ENCODE measurements around the gene SAMD1.

DNA sequence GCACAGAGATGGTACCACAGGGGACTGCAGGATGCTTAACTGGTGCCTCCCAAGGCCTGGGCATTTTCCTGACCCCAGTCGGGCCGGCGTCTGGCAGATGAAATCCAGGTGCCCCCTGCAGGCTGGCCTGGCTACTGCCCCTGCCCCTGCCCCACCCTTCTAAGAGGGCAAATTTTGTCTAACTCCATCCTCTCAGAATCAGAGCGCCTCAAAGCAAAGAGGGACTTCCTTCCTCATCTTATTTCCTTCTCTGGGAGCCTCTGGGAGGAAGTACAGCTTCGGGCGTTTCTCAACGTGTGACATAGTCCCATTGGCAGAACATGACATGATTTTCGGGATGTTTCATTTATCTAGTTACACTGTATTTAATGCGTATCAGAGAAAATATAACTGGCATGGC lies 24.3 kb upstream of the SAMD1 start:
- TF ChIP-seq BRCA1 (IDR thresholded peaks at IDR 0.05; ENCODE audit: low read depth, low read length) (no peak), CREB1 (IDR thresholded peaks at IDR 0.05) (no peak), POLR2A (IDR thresholded peaks at IDR 0.05; ENCODE audit: control extremely low read depth in 1 of 2, low read depth in 2 of 2, low read length in 2 of 2) (no peak), MAX (IDR thresholded peaks at IDR 0.05) (no peak), CTCF (IDR thresholded peaks at IDR 0.05; ENCODE audit: control extremely low read depth in 1 of 3, insufficient read depth in 1 of 3, low read depth in 1 of 3, low read length in 3 of 3) (peak; percentile 61 to 71 (median 71)), EP300 (IDR thresholded peaks at IDR 0.05; ENCODE audit: borderline replicate concordance in 1 of 2, low read depth in 2 of 2, low read length in 2 of 2) (no peak), SIN3A (conservative IDR thresholded peaks at IDR 0.05 in 1 of 2, IDR thresholded peaks at IDR 0.05 in 1 of 2; ENCODE audit: low read depth in 1 of 2, low read length in 2 of 2) (no peak), HDAC2 (IDR thresholded peaks at IDR 0.05; ENCODE audit: borderline replicate concordance in 1 of 2, low read depth in 2 of 2, low read length in 2 of 2) (no peak), SP1 (IDR thresholded peaks at IDR 0.05; ENCODE audit: low read depth, low read length) (no peak), KDM5A (IDR thresholded peaks at IDR 0.05; ENCODE audit: low read length) (no peak), RAD21 (IDR thresholded peaks at IDR 0.05 in 1 of 2, conservative IDR thresholded peaks at IDR 0.05 in 1 of 2; ENCODE audit: low read depth in 2 of 2, low read length in 2 of 2) (peak; percentile 53 to 63)
